ENCODE data around the gene SYT5.

DNA sequence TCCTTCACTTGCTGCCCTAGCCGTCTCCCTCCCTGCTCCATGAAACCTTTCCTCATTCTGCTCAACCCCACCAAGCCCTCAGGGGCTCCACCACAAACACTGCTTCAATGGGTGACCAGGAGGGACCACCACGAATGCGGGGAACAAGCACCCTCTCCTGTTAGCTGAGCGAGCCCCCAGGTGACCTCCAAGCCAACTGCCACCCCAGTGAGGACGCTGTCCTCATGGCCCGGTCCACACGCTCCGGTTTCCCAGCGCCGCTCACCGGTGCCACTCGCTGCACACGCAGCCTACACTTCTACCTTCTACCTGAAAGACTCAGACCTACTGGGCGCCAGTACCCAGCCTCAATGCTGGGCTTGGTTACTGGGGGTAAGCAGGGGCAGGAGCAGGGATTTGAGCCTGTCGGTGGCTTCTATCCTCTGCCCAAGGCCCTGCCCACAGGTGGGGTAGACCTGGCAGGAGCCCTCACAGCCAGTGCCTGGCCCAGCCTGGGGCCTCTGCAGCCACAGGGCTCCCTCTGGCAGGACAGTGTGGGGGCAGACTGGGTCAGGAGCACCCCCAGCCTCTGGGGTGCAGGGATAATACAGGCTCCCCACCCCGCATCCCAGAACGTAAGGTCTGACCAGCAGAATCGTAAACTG lies 49.2 kb upstream of the SYT5 start:
- TF ChIP-seq TAF1 (IDR thresholded peaks at IDR 0.05; ENCODE audit: borderline replicate concordance, low read depth, low read length) = no peak
- TF ChIP-seq, protein P1, sequence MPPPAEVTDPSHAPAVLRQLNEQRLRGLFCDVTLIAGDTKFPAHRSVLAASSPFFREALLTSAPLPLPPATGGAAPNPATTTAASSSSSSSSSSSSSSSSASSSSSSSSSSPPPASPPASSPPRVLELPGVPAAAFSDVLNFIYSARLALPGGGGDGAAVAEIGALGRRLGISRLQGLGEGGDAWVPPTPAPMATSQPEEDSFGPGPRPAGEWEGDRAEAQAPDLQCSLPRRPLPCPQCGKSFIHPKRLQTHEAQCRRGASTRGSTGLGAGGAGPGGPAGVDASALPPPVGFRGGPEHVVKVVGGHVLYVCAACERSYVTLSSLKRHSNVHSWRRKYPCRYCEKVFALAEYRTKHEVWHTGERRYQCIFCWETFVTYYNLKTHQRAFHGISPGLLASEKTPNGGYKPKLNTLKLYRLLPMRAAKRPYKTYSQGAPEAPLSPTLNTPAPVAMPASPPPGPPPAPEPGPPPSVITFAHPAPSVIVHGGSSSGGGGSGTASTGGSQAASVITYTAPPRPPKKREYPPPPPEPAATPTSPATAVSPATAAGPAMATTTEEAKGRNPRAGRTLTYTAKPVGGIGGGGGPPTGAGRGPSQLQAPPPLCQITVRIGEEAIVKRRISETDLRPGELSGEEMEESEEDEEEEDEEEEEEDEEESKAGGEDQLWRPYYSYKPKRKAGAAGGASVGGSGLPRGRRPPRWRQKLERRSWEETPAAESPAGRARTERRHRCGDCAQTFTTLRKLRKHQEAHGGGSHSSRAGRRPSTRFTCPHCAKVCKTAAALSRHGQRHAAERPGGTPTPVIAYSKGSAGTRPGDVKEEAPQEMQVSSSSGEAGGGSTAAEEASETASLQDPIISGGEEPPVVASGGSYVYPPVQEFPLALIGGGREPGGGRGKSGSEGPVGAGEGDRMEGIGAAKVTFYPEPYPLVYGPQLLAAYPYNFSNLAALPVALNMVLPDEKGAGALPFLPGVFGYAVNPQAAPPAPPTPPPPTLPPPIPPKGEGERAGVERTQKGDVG (CRISPR knock-in tag; IDR thresholded peaks at IDR 0.05) = no peak
- TF ChIP-seq NFYB (IDR thresholded peaks at IDR 0.05; ENCODE audit: insufficient read depth, low read depth, low read length) = no peak
- no peak for TF ChIP-seq E2F4 (IDR thresholded peaks at IDR 0.05; ENCODE audit: low read depth, low read length)
- TF ChIP-seq POLR2AphosphoS5 (IDR thresholded peaks at IDR 0.05; ENCODE audit: low read length) = no peak
- no peak for TF ChIP-seq ZZZ3 (IDR thresholded peaks at IDR 0.05; ENCODE audit: control insufficient read depth, insufficient read length, low read depth)
- no peak for TF ChIP-seq CBFB (IDR thresholded peaks at IDR 0.05; ENCODE audit: low read depth)
- no peak for TF ChIP-seq NFIC (IDR thresholded peaks at IDR 0.05; ENCODE audit: low read depth, low read length)
